CD4-positive, alpha-beta T cell treated with Interleukin-6 at 100 ng/mL for 8 hours (primary cell): ENCODE results near the gene RSAD1.

Experiments
- DNase-seq: peaks from one replicate; pipeline ENCODE4 v3.0.0-alpha.2; 2020; ENCODE audit warnings: mixed read lengths, low spot score

RSAD1 gene

DNA sequence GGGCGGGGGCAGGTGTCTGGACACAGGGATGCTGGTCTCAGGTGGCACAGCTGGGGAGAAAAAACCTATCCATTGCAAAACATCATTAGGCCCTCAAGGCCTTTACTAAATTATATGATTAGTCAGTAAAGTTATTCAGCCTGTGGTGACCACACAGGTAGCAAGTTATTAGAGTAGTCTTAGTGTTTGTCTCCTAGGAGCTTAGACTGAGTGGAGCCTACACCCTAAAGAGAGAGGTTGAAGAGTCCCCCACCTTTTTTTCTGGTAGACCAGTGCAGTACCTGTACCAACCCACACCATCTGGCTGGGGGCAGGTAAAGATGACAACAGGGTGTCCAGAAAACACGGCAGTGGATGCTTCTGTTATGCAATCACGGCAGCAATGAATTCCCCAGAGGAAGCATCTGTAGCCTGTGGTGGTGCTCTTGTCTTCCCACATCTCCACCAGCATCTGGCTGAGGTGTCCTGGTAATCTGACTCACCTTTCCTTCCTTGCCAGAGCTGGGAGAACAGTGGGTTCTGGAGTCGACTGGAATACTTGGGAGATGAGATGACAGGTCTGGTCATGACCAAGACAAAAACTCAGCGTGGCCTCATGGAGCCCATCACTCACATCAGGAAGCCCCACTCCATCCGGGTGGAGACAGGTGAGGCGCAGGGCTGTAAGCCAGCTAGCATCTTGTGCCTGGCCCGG lies 40.6 kb downstream of the RSAD1 start:
- DNase-seq: no peak

- DNase-seq: no peak
These were observed 41.8 kb downstream of the RSAD1 start for GRCh38 chr17:50520483-50520882.

GRCh38 chr17:50521514-50521913 lies 42.9 kb downstream of the RSAD1 start:
- DNase-seq: no peak

- DNase-seq: no peak
These were observed 44.1 kb downstream of the RSAD1 start for GRCh38 chr17:50522766-50523165.

DNA sequence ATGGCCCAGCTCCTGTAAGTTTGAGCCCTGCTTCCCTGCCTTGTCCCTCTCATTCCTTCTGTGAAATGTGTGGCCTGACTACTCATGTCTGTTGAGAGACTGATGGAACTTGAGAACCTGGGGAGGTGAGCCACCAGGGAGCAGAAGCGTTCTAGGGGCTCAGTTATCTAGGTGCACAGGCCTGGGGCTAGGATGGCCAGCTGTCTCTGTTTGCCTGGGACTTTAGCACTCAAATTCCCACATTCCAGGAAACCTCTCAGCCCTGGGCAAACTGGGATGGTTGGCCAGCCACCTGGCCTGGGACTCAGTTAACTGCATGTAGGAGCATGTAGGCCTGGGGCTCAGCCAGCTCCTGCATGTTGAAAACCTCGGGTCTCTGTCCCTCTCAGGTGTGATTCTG lies 44.5 kb downstream of the RSAD1 start:
- no peak for DNase-seq

- DNase-seq: no peak
These were observed 46.2 kb downstream of the RSAD1 start for GRCh38 chr17:50524838-50525237.

GRCh38 chr17:50527155-50527762 lies 48.6 kb downstream of the RSAD1 start:
- no peak for DNase-seq

DNA sequence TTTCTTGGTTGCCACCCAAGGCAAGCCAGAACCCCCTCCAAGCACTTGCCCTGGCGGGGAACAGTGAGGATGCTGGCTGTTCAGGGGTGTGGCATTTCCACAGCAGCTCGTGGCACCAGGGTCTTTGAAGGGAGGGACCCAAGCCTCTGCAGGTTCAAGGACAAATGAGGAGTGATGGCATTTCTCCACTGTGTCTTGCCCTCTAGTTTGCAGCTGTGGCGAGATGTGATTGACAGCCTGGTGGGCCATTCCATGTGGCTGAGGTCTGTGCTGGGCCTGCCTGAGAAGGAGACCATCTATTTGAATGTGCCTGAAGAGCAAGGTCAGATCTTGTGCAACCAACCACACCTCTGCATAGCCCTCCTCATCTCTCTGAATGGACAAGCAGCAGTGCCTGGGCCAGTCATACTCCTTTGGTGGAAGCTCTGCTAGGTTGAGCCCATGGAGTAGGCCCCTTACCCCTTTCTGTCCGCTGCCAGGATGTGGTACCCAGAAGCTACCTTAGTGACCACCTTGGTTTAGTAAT lies 49.4 kb downstream of the RSAD1 start:
- DNase-seq: no peak

GRCh38 chr17:50529849-50530248 lies 51.2 kb downstream of the RSAD1 start:
- no peak for DNase-seq

GRCh38 chr17:50531428-50532025 lies 52.9 kb downstream of the RSAD1 start:
- no peak for DNase-seq

DNA sequence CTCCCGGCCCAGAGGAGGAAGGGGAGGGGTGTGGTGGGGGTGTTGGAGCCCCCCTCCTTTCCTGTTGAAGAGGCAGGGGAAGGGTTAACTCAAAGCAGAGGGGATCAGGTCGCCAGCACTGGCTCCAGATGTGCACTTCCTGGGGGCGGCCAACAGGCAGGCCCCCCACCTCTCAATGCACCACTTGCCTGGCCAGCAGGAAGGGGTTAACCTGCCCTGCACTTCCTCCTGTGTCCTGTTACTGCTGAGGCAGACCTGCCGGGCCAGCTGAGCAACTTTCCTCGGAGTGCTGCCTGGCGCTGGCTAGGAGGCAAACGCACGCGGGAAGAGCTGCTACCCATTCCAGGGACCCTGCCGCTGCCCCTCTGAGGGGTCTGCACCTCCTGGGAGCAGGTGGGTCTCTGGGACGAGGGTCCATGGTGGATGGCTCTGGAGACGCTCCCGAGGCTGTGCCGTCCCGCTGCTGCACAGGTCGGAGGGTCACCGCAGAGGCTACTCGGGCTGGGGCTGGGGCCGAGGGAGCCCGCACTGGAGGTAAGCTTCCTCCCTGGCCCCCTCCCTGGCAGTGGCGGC lies 53.9 kb downstream of the RSAD1 start, which contains the start of gene EPN3:
Gene EPN3 (plus strand): TSS at position 284 of the 573 bp plus-strand sequence. CDS start 3,822 bp downstream, outside the sequence.
- no peak for DNase-seq

GRCh38 chr17:50533185-50533584 lies 54.5 kb downstream of the RSAD1 start:
- DNase-seq: no peak

GRCh38 chr17:50533720-50534148 lies 55.1 kb downstream of the RSAD1 start:
- no peak for DNase-seq

- no peak for DNase-seq
These were observed 55.7 kb downstream of the RSAD1 start for GRCh38 chr17:50534222-50534978.

DNA sequence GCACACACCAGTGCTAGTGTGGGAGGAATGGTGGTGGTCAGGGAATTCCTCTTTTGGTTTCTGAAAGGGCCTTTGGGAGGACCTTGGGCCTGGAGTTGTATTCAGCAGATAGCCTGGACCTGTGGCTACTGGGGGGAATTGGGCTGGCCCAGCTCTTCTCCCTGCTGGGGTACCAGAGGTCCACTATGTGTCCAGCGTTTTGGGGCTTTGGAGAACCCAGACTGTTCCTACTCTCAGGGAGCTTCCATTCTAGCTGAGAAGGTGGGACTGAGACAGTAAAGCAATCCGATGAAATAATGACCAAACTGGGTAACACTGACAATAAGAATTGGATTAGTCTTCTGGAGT lies 56.3 kb downstream of the RSAD1 start:
- no peak for DNase-seq

GRCh38 chr17:50535407-50535806 lies 56.7 kb downstream of the RSAD1 start:
- no peak for DNase-seq
